SK-N-MC (cell line): ENCODE measurements around the gene USP20.

Experiments used
- DNase-seq: peaks from one replicate; pipeline ENCODE4 v3.0.0-alpha.2; 2011; ENCODE audit warnings: low read depth, low spot score
- H3K27ac ChIP-seq: fragments of 200-600 bp; sonication (generic); 2 replicates; pipeline ENCODE4 v1.5.1; 2016; ENCODE audit warnings: mixed run types
- H3K36me3 ChIP-seq: fragments of 200-600 bp; sonication (generic); 2 replicates; pipeline ENCODE4 v1.6.1; 2017; ENCODE audit warnings: antibody characterized with exemption, low read length, mixed read lengths; ENCODE audit not compliant: insufficient read depth
- H3K4me3 ChIP-seq: fragments of 200-600 bp; sonication (generic); 2 replicates; pipeline ENCODE4 v1.5.1; 2016
- H3K9ac ChIP-seq: fragments of 200-600 bp; sonication (generic); 2 replicates; pipeline ENCODE4 v1.8.0; 2017; ENCODE audit warnings: mixed run types, mixed read lengths; ENCODE audit not compliant: insufficient read length
- H3K9me3 ChIP-seq: fragments of 200-600 bp; sonication (generic); 2 replicates; pipeline ENCODE4 v1.6.1; 2017; ENCODE audit warnings: low read depth, mild to moderate bottlenecking, antibody characterized with exemption, low read length, moderate library complexity, mixed read lengths
- EZH2 ChIP-seq: fragments of 200-600 bp; sonication (generic); IDR thresholded peaks from one replicate; pipeline ENCODE4 v1.6.1; 2017; ENCODE audit warnings: antibody characterized with exemption
- FOXP2 ChIP-seq: optimal IDR thresholded peaks from 2 replicates; pipeline ENCODE3; 2011; ENCODE audit warnings: mild to moderate bottlenecking, moderate library complexity; ENCODE audit not compliant: insufficient read depth; ENCODE audit errors: extremely low read length, control extremely low read depth
- POLR2AphosphoS5 ChIP-seq: IDR thresholded peaks from 2 replicates; pipeline ENCODE4 v1.6.1; 2012; ENCODE audit warnings: mild to moderate bottlenecking, low read depth, low read length, borderline replicate concordance

USP20 gene

GRCh38 chr9:129857207-129857606 lies 21.9 kb downstream of the USP20 start:
- H3K4me3 ChIP-seq = no peak overlapping the region
- peaks cover 37% of the 10 kb centered on the region for H3K36me3 ChIP-seq
- H3K9ac ChIP-seq = no peak overlapping the region
- no peak for DNase-seq
- no peaks in the 10 kb centered on the region for H3K9me3 ChIP-seq
- no peak overlapping the region for H3K27ac ChIP-seq
- TF ChIP-seq FOXP2 (no peak), POLR2AphosphoS5 (no peak), EZH2 (no peak)

GRCh38 chr9:129858167-129858962 lies 23.1 kb downstream of the USP20 start:
- Histone ChIP-seq H3K36me3 (peaks cover 29% of the 10 kb centered on the region), H3K27ac (no peak overlapping the region), H3K4me3 (no peak overlapping the region), H3K9ac (no peak overlapping the region), H3K9me3 (no peaks in the 10 kb centered on the region)
- DNase-seq = no peak
- no peak for TF ChIP-seq FOXP2
- TF ChIP-seq EZH2 = no peak
- no peak for TF ChIP-seq POLR2AphosphoS5

- no peak for TF ChIP-seq EZH2
- no peak for TF ChIP-seq POLR2AphosphoS5
- no peak for TF ChIP-seq FOXP2
- Histone ChIP-seq H3K9me3 (no peaks in the 10 kb centered on the region), H3K9ac (no peak overlapping the region), H3K4me3 (no peak overlapping the region), H3K36me3 (peaks cover 26% of the 10 kb centered on the region), H3K27ac (no peak overlapping the region)
- no peak for DNase-seq
Measured at GRCh38 chr9:129860653-129861446, 25.6 kb downstream of the USP20 start.

- TF ChIP-seq EZH2 (no peak), FOXP2 (no peak), POLR2AphosphoS5 (no peak)
- H3K9ac ChIP-seq = no peak overlapping the region
Measured at GRCh38 chr9:129861447-129861827, 26.2 kb downstream of the USP20 start.

GRCh38 chr9:129863059-129863690 lies 27.9 kb downstream of the USP20 start:
- Histone ChIP-seq H3K27ac (no peak overlapping the region), H3K9me3 (no peaks in the 10 kb centered on the region), H3K4me3 (peak overlapping the region; percentile 23; the same call in 1 of the 2 replicates), H3K36me3 (peaks cover 26% of the 10 kb centered on the region), H3K9ac (no peak overlapping the region)
- peak; percentile 76 for TF ChIP-seq POLR2AphosphoS5
- no peak for TF ChIP-seq FOXP2
- DNase-seq = peak; percentile 86

More at GRCh38 chr9:129861447-129861827, 26.2 kb downstream of the USP20 start:
- DNase-seq = no peak
- H3K36me3 ChIP-seq = peaks cover 26% of the 10 kb centered on the region
- no peak overlapping the region for H3K27ac ChIP-seq
- H3K9me3 ChIP-seq = no peaks in the 10 kb centered on the region
- no peak overlapping the region for H3K4me3 ChIP-seq

GRCh38 chr9:129864991-129865647 lies 29.9 kb downstream of the USP20 start:
- Histone ChIP-seq H3K36me3 (peaks cover 19% of the 10 kb centered on the region), H3K27ac (no peak overlapping the region), H3K9me3 (no peaks in the 10 kb centered on the region), H3K4me3 (no peak overlapping the region), H3K9ac (no peak overlapping the region)
- DNase-seq = no peak
- TF ChIP-seq EZH2 (no peak), POLR2AphosphoS5 (no peak), FOXP2 (no peak)

GRCh38 chr9:129865668-129866320 lies 30.5 kb downstream of the USP20 start:
- Histone ChIP-seq H3K9ac (no peak overlapping the region), H3K4me3 (no peak overlapping the region), H3K27ac (no peak overlapping the region), H3K36me3 (peaks cover 17% of the 10 kb centered on the region), H3K9me3 (no peaks in the 10 kb centered on the region)
- DNase-seq = no peak
- no peak for TF ChIP-seq POLR2AphosphoS5
- TF ChIP-seq FOXP2 = no peak
- TF ChIP-seq EZH2 = no peak
